ENCODE data around the gene LDLRAD3.

Gene LDLRAD3

DNA sequence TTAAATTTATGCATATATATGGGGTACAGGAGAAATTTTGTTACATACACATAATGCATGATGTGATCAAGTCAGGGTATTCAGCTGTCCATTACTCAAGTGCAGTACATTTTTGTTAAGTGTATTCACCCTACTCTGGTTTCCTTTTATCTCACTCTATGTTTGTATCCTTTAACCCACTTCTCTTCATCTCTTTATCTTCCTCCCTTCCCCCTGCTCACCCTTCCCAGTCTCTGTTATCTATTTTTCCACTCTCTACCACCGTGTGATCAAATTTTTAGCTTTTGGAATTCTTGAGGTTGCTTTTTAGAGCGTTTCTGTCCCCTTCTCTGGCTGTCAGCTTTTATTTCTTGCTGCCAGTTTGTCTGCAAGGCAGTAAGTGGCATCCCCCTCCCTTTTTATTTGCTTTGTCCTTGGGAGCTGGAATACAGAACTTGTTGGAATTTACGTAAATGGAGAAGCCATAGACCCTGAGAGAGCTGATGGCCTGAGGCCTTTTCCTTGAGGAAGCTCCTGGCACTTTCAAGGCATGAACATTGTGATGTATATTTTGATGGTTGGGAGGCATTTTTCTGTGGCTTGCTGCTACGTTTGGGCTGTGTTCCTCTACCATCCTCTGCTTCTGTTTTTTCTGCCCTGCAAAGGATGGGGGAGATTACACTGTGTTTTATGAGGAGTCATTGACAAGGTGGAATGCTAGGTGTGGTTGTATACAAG lies 148.6 kb downstream of the LDLRAD3 start:
- H3K56ac ChIP-seq (ENCODE audit: low read length) = peak overlapping the region; percentile 35
- peak; percentile 94 for DNase-seq
- H2BK5ac ChIP-seq (ENCODE audit: low read length) = no peak overlapping the region
- no peak overlapping the region for H2BK120ac ChIP-seq (ENCODE audit: low read depth, low read length)
- no peaks in the 10 kb centered on the region for H3K79me1 ChIP-seq (ENCODE audit: low read length)
- no peak overlapping the region for H4K8ac ChIP-seq (ENCODE audit: low read depth, low read length)
- H3K27me3 ChIP-seq (ENCODE audit: insufficient read depth, low read length, poor library complexity) = no peaks in the 10 kb centered on the region
- no peak overlapping the region for H3K9ac ChIP-seq (ENCODE audit: low read length)
- H3K4me2 ChIP-seq (ENCODE audit: low read length) = no peak overlapping the region
- H3K4me1 ChIP-seq (ENCODE audit: control insufficient read depth, low read depth, low read length) = peaks cover 16% of the 10 kb centered on the region
- WGBS (ENCODE audit: extremely low coverage, insufficient coverage, low lambda C conversion rate) = 100% methylated on average over 1 of the region's 4 CpGs
- H3K23ac ChIP-seq (ENCODE audit: low read length) = no peak overlapping the region
- no peak overlapping the region for H2AK5ac ChIP-seq (ENCODE audit: low read length)
- H3K4ac ChIP-seq (ENCODE audit: low read depth, low read length) = no peak overlapping the region
- no peak overlapping the region for H3K4me3 ChIP-seq (ENCODE audit: low read length)
- no peak overlapping the region for H3K18ac ChIP-seq (ENCODE audit: low read length)
- H3K79me2 ChIP-seq (ENCODE audit: control insufficient read depth, insufficient read depth, low read length) = no peaks in the 10 kb centered on the region
- H4K5ac ChIP-seq (ENCODE audit: low read length) = no peak overlapping the region
- no peak overlapping the region for H2BK15ac ChIP-seq (replicated peaks; ENCODE audit: low read depth)
- H3K27ac ChIP-seq (ENCODE audit: low read depth, low read length) = peak overlapping the region; percentile 47
- no peaks in the 10 kb centered on the region for H3K36me3 ChIP-seq (ENCODE audit: control insufficient read depth, insufficient read depth, low read length)

DNA sequence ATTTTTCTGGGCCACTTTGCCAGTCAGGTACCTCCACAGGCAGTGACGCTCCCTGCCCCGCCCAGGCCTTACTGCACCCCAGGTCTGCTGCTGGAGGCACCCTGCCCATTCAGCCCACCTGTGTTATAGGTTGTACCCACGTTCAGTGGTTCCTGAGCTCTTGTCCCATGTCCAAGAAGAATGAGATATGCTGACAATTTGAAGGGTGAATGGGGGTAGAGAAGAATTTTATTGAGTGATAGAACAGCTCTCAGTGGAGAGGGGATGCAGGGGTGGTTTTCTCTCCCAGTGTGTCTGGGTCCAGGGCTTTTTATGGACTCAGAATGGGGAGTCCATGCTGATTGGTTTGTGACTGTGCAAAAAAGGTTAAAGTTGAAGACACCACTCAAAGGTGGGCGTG lies 149.7 kb downstream of the LDLRAD3 start:
- H3K79me2 ChIP-seq (ENCODE audit: control insufficient read depth, insufficient read depth, low read length) = no peaks in the 10 kb centered on the region
- H3K23ac ChIP-seq (ENCODE audit: low read length) = no peak overlapping the region
- no peak overlapping the region for H3K56ac ChIP-seq (ENCODE audit: low read length)
- H3K36me3 ChIP-seq (ENCODE audit: control insufficient read depth, insufficient read depth, low read length) = no peaks in the 10 kb centered on the region
- no peak for DNase-seq
- no peak overlapping the region for H2BK5ac ChIP-seq (ENCODE audit: low read length)
- no peak overlapping the region for H2BK15ac ChIP-seq (replicated peaks; ENCODE audit: low read depth)
- peaks cover 21% of the 10 kb centered on the region for H3K4me1 ChIP-seq (ENCODE audit: control insufficient read depth, low read depth, low read length)
- no peak overlapping the region for H2AK5ac ChIP-seq (ENCODE audit: low read length)
- no peaks in the 10 kb centered on the region for H3K79me1 ChIP-seq (ENCODE audit: low read length)
- H4K5ac ChIP-seq (ENCODE audit: low read length) = no peak overlapping the region
- peak overlapping the region; percentile 48 for H3K4ac ChIP-seq (ENCODE audit: low read depth, low read length)
- H3K9ac ChIP-seq (ENCODE audit: low read length) = no peak overlapping the region
- no peak overlapping the region for H4K8ac ChIP-seq (ENCODE audit: low read depth, low read length)
- H3K4me2 ChIP-seq (ENCODE audit: low read length) = no peak overlapping the region
- no peak overlapping the region for H3K18ac ChIP-seq (ENCODE audit: low read length)
- H3K4me3 ChIP-seq (ENCODE audit: low read length) = no peak overlapping the region
- H3K27me3 ChIP-seq (ENCODE audit: insufficient read depth, low read length, poor library complexity) = no peaks in the 10 kb centered on the region
- WGBS (ENCODE audit: extremely low coverage, insufficient coverage, low lambda C conversion rate) = no CpG with 5 or more reads among the region's 4 CpGs
- H2BK120ac ChIP-seq (ENCODE audit: low read depth, low read length) = no peak overlapping the region
- H3K27ac ChIP-seq (ENCODE audit: low read depth, low read length) = no peak overlapping the region

DNA sequence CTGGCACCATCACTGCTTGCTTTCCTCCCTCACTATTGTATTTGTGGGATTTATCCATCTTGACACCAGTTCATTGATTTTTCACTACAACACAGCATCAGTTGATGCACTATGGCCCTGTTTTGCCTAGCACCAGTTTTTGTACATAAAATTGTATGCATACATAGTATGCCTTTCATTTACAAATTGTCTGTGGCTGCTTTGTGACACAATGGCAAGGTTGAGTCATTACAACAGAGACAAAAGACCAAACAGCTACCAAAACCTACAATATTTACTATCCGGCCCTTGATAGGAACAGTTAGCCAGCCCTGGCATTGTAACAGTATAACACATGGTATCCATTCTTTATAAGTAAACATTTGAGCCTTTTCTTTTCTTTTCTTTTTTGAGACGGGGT lies 150.3 kb downstream of the LDLRAD3 start:
- Histone ChIP-seq H2BK120ac (ENCODE audit: low read depth, low read length) (no peak overlapping the region), H3K4ac (ENCODE audit: low read depth, low read length) (no peak overlapping the region), H3K79me1 (ENCODE audit: low read length) (no peaks in the 10 kb centered on the region), H3K9ac (ENCODE audit: low read length) (no peak overlapping the region), H3K18ac (ENCODE audit: low read length) (no peak overlapping the region), H3K4me3 (ENCODE audit: low read length) (no peak overlapping the region), H3K4me1 (ENCODE audit: control insufficient read depth, low read depth, low read length) (peaks cover 21% of the 10 kb centered on the region), H3K79me2 (ENCODE audit: control insufficient read depth, insufficient read depth, low read length) (no peaks in the 10 kb centered on the region), H3K27me3 (ENCODE audit: insufficient read depth, low read length, poor library complexity) (no peaks in the 10 kb centered on the region), H3K36me3 (ENCODE audit: control insufficient read depth, insufficient read depth, low read length) (no peaks in the 10 kb centered on the region), H2BK5ac (ENCODE audit: low read length) (no peak overlapping the region), H3K27ac (ENCODE audit: low read depth, low read length) (no peak overlapping the region), H3K56ac (ENCODE audit: low read length) (no peak overlapping the region), H3K23ac (ENCODE audit: low read length) (no peak overlapping the region), H4K5ac (ENCODE audit: low read length) (no peak overlapping the region), H3K4me2 (ENCODE audit: low read length) (no peak overlapping the region), H4K8ac (ENCODE audit: low read depth, low read length) (no peak overlapping the region), H2AK5ac (ENCODE audit: low read length) (no peak overlapping the region), H2BK15ac (replicated peaks; ENCODE audit: low read depth) (no peak overlapping the region)
- no peak for DNase-seq
- WGBS (ENCODE audit: extremely low coverage, insufficient coverage, low lambda C conversion rate) = no CpG with 5 or more reads among the region's 2 CpGs

DNA sequence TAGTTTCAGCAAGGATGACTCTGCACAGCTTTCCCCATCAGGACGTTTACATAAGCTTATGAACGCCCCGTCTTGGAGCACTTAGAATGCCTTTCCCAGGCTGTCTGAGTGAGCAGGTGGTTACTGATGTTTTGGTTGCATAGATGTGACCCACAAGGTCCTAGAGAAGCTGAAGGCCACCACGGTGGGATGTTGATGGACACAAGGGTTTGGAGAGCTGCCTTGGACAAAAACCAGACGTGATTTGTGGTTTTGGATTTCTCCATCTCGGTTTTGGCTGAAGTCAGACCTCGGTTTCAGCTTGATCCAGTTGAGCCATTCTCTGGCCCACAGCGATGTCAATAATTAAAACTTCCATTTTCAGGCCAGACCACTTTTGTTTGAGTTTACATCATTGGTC lies 151.9 kb downstream of the LDLRAD3 start:
- Histone ChIP-seq H3K79me2 (ENCODE audit: control insufficient read depth, insufficient read depth, low read length) (no peaks in the 10 kb centered on the region), H3K36me3 (ENCODE audit: control insufficient read depth, insufficient read depth, low read length) (no peaks in the 10 kb centered on the region), H2AK5ac (ENCODE audit: low read length) (no peak overlapping the region), H2BK5ac (ENCODE audit: low read length) (no peak overlapping the region), H3K27ac (ENCODE audit: low read depth, low read length) (no peak overlapping the region), H4K5ac (ENCODE audit: low read length) (no peak overlapping the region), H3K56ac (ENCODE audit: low read length) (no peak overlapping the region), H3K9ac (ENCODE audit: low read length) (no peak overlapping the region), H3K23ac (ENCODE audit: low read length) (no peak overlapping the region), H3K4ac (ENCODE audit: low read depth, low read length) (no peak overlapping the region), H4K8ac (ENCODE audit: low read depth, low read length) (no peak overlapping the region), H3K4me2 (ENCODE audit: low read length) (no peak overlapping the region), H3K4me1 (ENCODE audit: control insufficient read depth, low read depth, low read length) (peaks cover 20% of the 10 kb centered on the region), H3K27me3 (ENCODE audit: insufficient read depth, low read length, poor library complexity) (no peaks in the 10 kb centered on the region), H3K79me1 (ENCODE audit: low read length) (no peaks in the 10 kb centered on the region), H3K4me3 (ENCODE audit: low read length) (no peak overlapping the region), H2BK15ac (replicated peaks; ENCODE audit: low read depth) (no peak overlapping the region), H2BK120ac (ENCODE audit: low read depth, low read length) (no peak overlapping the region), H3K18ac (ENCODE audit: low read length) (no peak overlapping the region)
- DNase-seq = no peak
- no CpG with 5 or more reads among the region's 8 CpGs for WGBS (ENCODE audit: extremely low coverage, insufficient coverage, low lambda C conversion rate)

DNA sequence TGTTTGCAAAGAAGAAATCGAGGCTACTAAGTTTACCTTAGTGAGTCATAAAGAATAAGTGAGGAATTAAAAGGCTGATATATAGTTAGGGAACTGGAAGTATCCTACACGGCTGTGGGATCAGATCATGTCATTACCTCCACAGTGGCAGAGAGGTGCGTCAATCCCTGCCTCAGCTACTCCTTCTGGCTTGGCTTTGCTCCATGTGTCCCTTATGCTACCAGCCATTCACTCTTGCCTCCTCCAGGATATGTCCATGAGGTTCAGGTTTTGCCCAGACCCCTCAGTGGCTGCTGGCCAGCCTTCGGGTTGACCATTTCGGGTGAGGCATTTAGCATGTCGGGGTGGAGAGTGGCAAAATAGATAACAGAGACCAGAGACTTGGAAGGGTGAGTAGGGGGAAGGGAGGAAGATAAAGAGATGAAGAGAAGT lies 153.4 kb downstream of the LDLRAD3 start:
- Histone ChIP-seq H3K79me1 (ENCODE audit: low read length) (no peaks in the 10 kb centered on the region), H2BK120ac (ENCODE audit: low read depth, low read length) (no peak overlapping the region), H3K27ac (ENCODE audit: low read depth, low read length) (no peak overlapping the region), H3K27me3 (ENCODE audit: insufficient read depth, low read length, poor library complexity) (no peaks in the 10 kb centered on the region), H2BK15ac (replicated peaks; ENCODE audit: low read depth) (no peak overlapping the region), H3K4me1 (ENCODE audit: control insufficient read depth, low read depth, low read length) (peaks cover 16% of the 10 kb centered on the region), H3K36me3 (ENCODE audit: control insufficient read depth, insufficient read depth, low read length) (no peaks in the 10 kb centered on the region), H2AK5ac (ENCODE audit: low read length) (peak overlapping the region; percentile 47), H3K56ac (ENCODE audit: low read length) (peak overlapping the region; percentile 35), H3K23ac (ENCODE audit: low read length) (no peak overlapping the region), H3K4me2 (ENCODE audit: low read length) (no peak overlapping the region), H4K5ac (ENCODE audit: low read length) (no peak overlapping the region), H3K18ac (ENCODE audit: low read length) (peak overlapping the region; percentile 44), H2BK5ac (ENCODE audit: low read length) (peak overlapping the region; percentile 79), H4K8ac (ENCODE audit: low read depth, low read length) (no peak overlapping the region), H3K4me3 (ENCODE audit: low read length) (no peak overlapping the region), H3K79me2 (ENCODE audit: control insufficient read depth, insufficient read depth, low read length) (no peaks in the 10 kb centered on the region), H3K4ac (ENCODE audit: low read depth, low read length) (no peak overlapping the region), H3K9ac (ENCODE audit: low read length) (peak overlapping the region; percentile 31)
- DNase-seq = peak; percentile 39
- no CpG with 5 or more reads among the region's 6 CpGs for WGBS (ENCODE audit: extremely low coverage, insufficient coverage, low lambda C conversion rate)

DNA sequence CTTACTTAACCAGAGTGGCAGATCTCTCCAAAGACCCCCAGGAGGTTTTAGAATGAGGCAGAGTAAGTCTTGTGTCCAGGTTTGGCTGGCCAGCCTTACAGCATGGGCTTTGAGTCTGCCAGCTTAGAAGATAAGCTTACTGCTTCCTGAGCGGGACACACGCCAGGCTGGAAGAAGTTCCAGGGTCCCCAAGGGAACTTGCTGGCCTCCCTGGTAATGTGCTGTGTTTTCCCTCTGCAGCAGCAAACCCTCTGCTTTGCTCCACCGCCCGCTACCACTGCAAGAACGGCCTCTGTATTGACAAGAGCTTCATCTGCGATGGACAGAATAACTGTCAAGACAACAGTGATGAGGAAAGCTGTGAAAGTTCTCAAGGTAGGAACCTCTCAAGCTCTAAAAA lies 154.2 kb downstream of the LDLRAD3 start:
- H2BK120ac ChIP-seq (ENCODE audit: low read depth, low read length) = no peak overlapping the region
- no peak overlapping the region for H3K9ac ChIP-seq (ENCODE audit: low read length)
- no peak overlapping the region for H4K5ac ChIP-seq (ENCODE audit: low read length)
- H3K27me3 ChIP-seq (ENCODE audit: insufficient read depth, low read length, poor library complexity) = no peaks in the 10 kb centered on the region
- H3K79me1 ChIP-seq (ENCODE audit: low read length) = no peaks in the 10 kb centered on the region
- peak; percentile 50 for DNase-seq
- H3K4ac ChIP-seq (ENCODE audit: low read depth, low read length) = no peak overlapping the region
- H3K4me2 ChIP-seq (ENCODE audit: low read length) = no peak overlapping the region
- no peak overlapping the region for H2AK5ac ChIP-seq (ENCODE audit: low read length)
- H2BK5ac ChIP-seq (ENCODE audit: low read length) = no peak overlapping the region
- no peaks in the 10 kb centered on the region for H3K79me2 ChIP-seq (ENCODE audit: control insufficient read depth, insufficient read depth, low read length)
- H3K4me1 ChIP-seq (ENCODE audit: control insufficient read depth, low read depth, low read length) = peaks cover 13% of the 10 kb centered on the region
- H3K27ac ChIP-seq (ENCODE audit: low read depth, low read length) = peak overlapping the region; percentile 30
- no CpG with 5 or more reads among the region's 6 CpGs for WGBS (ENCODE audit: extremely low coverage, insufficient coverage, low lambda C conversion rate)
- H3K4me3 ChIP-seq (ENCODE audit: low read length) = no peak overlapping the region
- no peak overlapping the region for H3K23ac ChIP-seq (ENCODE audit: low read length)
- no peak overlapping the region for H4K8ac ChIP-seq (ENCODE audit: low read depth, low read length)
- no peaks in the 10 kb centered on the region for H3K36me3 ChIP-seq (ENCODE audit: control insufficient read depth, insufficient read depth, low read length)
- H3K56ac ChIP-seq (ENCODE audit: low read length) = no peak overlapping the region
- peak overlapping the region; percentile 32 for H3K18ac ChIP-seq (ENCODE audit: low read length)
- no peak overlapping the region for H2BK15ac ChIP-seq (replicated peaks; ENCODE audit: low read depth)
